K562 (cell line): ENCODE results near the gene SLC34A3. TPM values are rescaled to one million over a fixed set of nuclear protein-coding genes. Genes with fewer than 3 reads are reported as not detected.

ENCODE experiments used
- ATAC-seq: fragments of 200-7000 bp; cut with Tn5 transposase; 3 replicates; pipeline ENCODE4 v1.9.1; 2020; ENCODE audit warnings: moderate library complexity
- BruUV-seq: library from RNA; stranded (reverse); fragments of 400-500 nt; replicated peaks from 2 replicates; lab custom pipeline; 2021; lab: Mats Ljungman, UMichigan
- CTCF ChIA-PET: fragments of 300-600 bp; formaldehyde crosslinking; extraction: SDS; loops from one replicate; lab custom pipeline; 2021; ENCODE audit warnings: low intra/inter-chr PET ratio; lab: Yijun Ruan, JAX
- POLR2A ChIA-PET: fragments of 300-600, 350-650 bp; sonication (Branson Sonifier 250); formaldehyde crosslinking; extraction: SDS; loops from one replicate; lab custom pipeline; 2021; ENCODE audit warnings: antibody characterized with exemption, inconsistent platforms; lab: Yijun Ruan, JAX
- DNase-seq, 4 experiments: peaks; one replicate each; pipeline versions ENCODE4 v3.0.0 to v3.0.0-alpha.2; 2011 to 2018; ENCODE audit warnings: low spot score in 3 of 4, mixed read lengths in 3 of 4; ENCODE audit errors: extremely low read depth in 1 of 4
- FAIRE-seq: peaks from 2 replicates; lab custom pipeline; 2011; peaks lifted over from hg19 to GRCh38; lab: Jason Lieb, UNC
- H2AFZ ChIP-seq: 2 replicates; pipeline ENCODE4 v1.6.0; 2011; ENCODE audit warnings: low read depth, low read length, control low read depth, inconsistent platforms
- H3K27ac ChIP-seq: fragments of 200-600 bp; 3 replicates; pipeline ENCODE4 v1.8.0; 2011; ENCODE audit warnings: low read depth, mild to moderate bottlenecking, control low read depth, inconsistent platforms, low read length, moderate library complexity, mixed read lengths; ENCODE audit errors: extremely low read depth
- H3K27me3 ChIP-seq, 2 experiments: fragments of 300-600 bp in 1 of 2; 2 replicates in 1 of 2; 3 replicates in 1 of 2; pipeline versions ENCODE4 v1.6.0 to v1.8.0; 2011; ENCODE audit warnings: inconsistent platforms in 2 of 2, low read length in 2 of 2, mild to moderate bottlenecking in 1 of 2, mixed read lengths in 1 of 2, moderate library complexity in 1 of 2; ENCODE audit not compliant: control insufficient read depth in 2 of 2, insufficient read depth in 2 of 2
- H3K36me3 ChIP-seq: fragments of 300-600 bp; 3 replicates; pipeline ENCODE4 v1.8.0; 2011; ENCODE audit warnings: mild to moderate bottlenecking, low read length, inconsistent platforms; ENCODE audit not compliant: control insufficient read depth, insufficient read depth
- H3K4me1 ChIP-seq, 2 experiments: fragments of 200-600 bp in 1 of 2; replicated peaks in 1 of 2; 2 replicates in 1 of 2; 3 replicates in 1 of 2; pipeline versions ENCODE4 v1.5.1 to v1.8.0; 2011; ENCODE audit warnings: inconsistent platforms in 2 of 2, low read length in 2 of 2, mild to moderate bottlenecking in 1 of 2, mixed read lengths in 1 of 2, moderate library complexity in 1 of 2; ENCODE audit not compliant: control insufficient read depth in 2 of 2, insufficient read depth in 2 of 2
- H3K4me2 ChIP-seq: 2 replicates; pipeline ENCODE4 v1.6.1; 2011; ENCODE audit warnings: low read length, control low read depth, inconsistent platforms, mixed read lengths; ENCODE audit not compliant: insufficient read depth
- H3K4me3 ChIP-seq: fragments of 200-600 bp; sonication (generic), shearing (Covaris generic); 2 replicates; pipeline ENCODE4 v1.5.1; 2016; ENCODE audit warnings: control low read depth, inconsistent platforms
- H3K79me2 ChIP-seq: fragments of 200-600 bp; 3 replicates; pipeline ENCODE4 v1.8.0; 2011; ENCODE audit warnings: low read length, inconsistent platforms; ENCODE audit not compliant: control insufficient read depth, insufficient read depth
- H3K9ac ChIP-seq, 2 experiments: 2 replicates each; pipeline versions ENCODE4 v1.6.0 to v1.6.1; 2011; ENCODE audit warnings: low read depth in 2 of 2, low read length in 2 of 2, control low read depth in 1 of 2, inconsistent platforms in 1 of 2, mild to moderate bottlenecking in 1 of 2, mixed read lengths in 1 of 2; ENCODE audit not compliant: insufficient read depth in 1 of 2
- H3K9me1 ChIP-seq: one replicate; pipeline ENCODE4 v1.6.0; 2011; ENCODE audit warnings: inconsistent platforms, mild to moderate bottlenecking, low read length, moderate library complexity; ENCODE audit not compliant: control insufficient read depth, insufficient read depth
- H3K9me3 ChIP-seq: replicated peaks from 2 replicates; pipeline ENCODE4 v1.5.1; 2011; ENCODE audit warnings: low read depth, low read length, inconsistent platforms; ENCODE audit not compliant: control insufficient read depth, insufficient read depth
- H4K20me1 ChIP-seq: replicated peaks from 2 replicates; pipeline ENCODE4 v1.6.1; 2011; ENCODE audit warnings: low read length, inconsistent platforms, mixed read lengths; ENCODE audit not compliant: control insufficient read depth, insufficient read depth
- CC2D1A ChIP-seq: fragments of 450-650 bp; IDR thresholded peaks from 2 replicates; pipeline ENCODE4 v1.6.1; 2017; ENCODE audit warnings: mild to moderate bottlenecking
- CREB5 ChIP-seq: fragments of 250-450 bp; sonication (Bioruptor Pico); IDR thresholded peaks from 2 replicates; pipeline ENCODE4 v1.5.0; 2020; ENCODE audit warnings: mild to moderate bottlenecking
- FOXK1 ChIP-seq: sonication (generic); formaldehyde crosslinking; IDR thresholded peaks from 2 replicates; pipeline ENCODE4 v1.8.0; 2022; ENCODE audit warnings: missing genetic modification reagents, mild to moderate bottlenecking, borderline replicate concordance
- FOXO4 ChIP-seq: fragments of 450-650 bp; formaldehyde crosslinking; IDR thresholded peaks from 2 replicates; pipeline ENCODE4 v1.4.0; 2020; ENCODE audit warnings: mild to moderate bottlenecking, moderate library complexity
- MAFF ChIP-seq: IDR thresholded peaks from 2 replicates; pipeline ENCODE4 v1.6.1; 2012; ENCODE audit warnings: low read length, improper control_type of control experiment
- NFE2 ChIP-seq: IDR thresholded peaks from 2 replicates; pipeline ENCODE4 v1.6.1; 2014; ENCODE audit warnings: antibody characterized with exemption, low read depth
- NFXL1 ChIP-seq: fragments of 450-650 bp; formaldehyde crosslinking; IDR thresholded peaks from 2 replicates; pipeline ENCODE4 v1.4.0; 2021; ENCODE audit warnings: mild to moderate bottlenecking
- PHB2 ChIP-seq: fragments of 450-650 bp; IDR thresholded peaks from 2 replicates; pipeline ENCODE4 v1.6.1; 2017; ENCODE audit warnings: low read depth
- PHF21A ChIP-seq: fragments of 450-650 bp; IDR thresholded peaks from 2 replicates; pipeline ENCODE4 v1.6.1; 2017; ENCODE audit warnings: low read depth, borderline replicate concordance
- POLR2G ChIP-seq: fragments of 200-400 bp; formaldehyde crosslinking; IDR thresholded peaks from 2 replicates; pipeline ENCODE4 v1.6.1; 2017; ENCODE audit warnings: low read depth, mild to moderate bottlenecking, antibody characterized with exemption, low read length, moderate library complexity
- RBBP5 ChIP-seq: fragments of 200-600 bp; sonication (generic); IDR thresholded peaks from 2 replicates; pipeline ENCODE4 v1.6.1; 2012; ENCODE audit warnings: borderline replicate concordance, mild to moderate bottlenecking, low read length, control low read depth, inconsistent platforms; ENCODE audit not compliant: insufficient read depth, poor library complexity, severe bottlenecking
- RFX1 ChIP-seq: fragments of 450-650 bp; IDR thresholded peaks from 2 replicates; pipeline ENCODE4 v1.6.1; 2016; ENCODE audit warnings: mild to moderate bottlenecking, moderate library complexity
- SREBF2 ChIP-seq: sonication (generic); formaldehyde crosslinking; IDR thresholded peaks from 2 replicates; pipeline ENCODE4 v1.4.0; 2020; ENCODE audit warnings: mild to moderate bottlenecking, missing genetic modification reagents
- THRAP3 ChIP-seq: fragments of 450-650 bp; IDR thresholded peaks from 2 replicates; pipeline ENCODE4 v1.6.1; 2016; ENCODE audit warnings: mild to moderate bottlenecking, inconsistent platforms, borderline replicate concordance
- ZBTB2 ChIP-seq: fragments of 450-650 bp; IDR thresholded peaks from 2 replicates; pipeline ENCODE4 v1.6.1; 2016; ENCODE audit warnings: antibody characterized with exemption
- ZNF121 ChIP-seq: sonication (generic); formaldehyde crosslinking; conservative IDR thresholded peaks from 2 replicates; pipeline ENCODE4 v1.8.0; 2022; ENCODE audit warnings: missing genetic modification reagents
- ZNF280A ChIP-seq: fragments of 450-650 bp; IDR thresholded peaks from 2 replicates; pipeline ENCODE4 v1.6.1; 2018; ENCODE audit warnings: mild to moderate bottlenecking, low read depth; ENCODE audit not compliant: partially characterized antibody
- ZNF707 ChIP-seq: fragments of 250-450 bp; sonication (Bioruptor Pico); conservative IDR thresholded peaks from 2 replicates; pipeline ENCODE4 v1.8.0; 2022; ENCODE audit warnings: inconsistent platforms, mild to moderate bottlenecking, moderate library complexity
- WGBS: fragments of 100-300 bp; shearing (Covaris generic); methylation state at CpG from one replicate; pipeline ENCODE4 v1.1.6; 2016; ENCODE audit warnings: low coverage, mixed read lengths; ENCODE audit not compliant: insufficient coverage; ENCODE audit errors: missing lambda C conversion rate; 5-methylcytosine and 5-hydroxymethylcytosine counted together
- in situ Hi-C: fragments of 300-500 bp; cut with MboI; formaldehyde crosslinking; loops from 4 replicates; pipeline ENCODE4 v1.15.0; 2018; ENCODE audit warnings: inconsistent platforms, mixed read lengths
- intact Hi-C: fragments of 100-400 bp; cut with micrococcal nuclease; formaldehyde crosslinking; loops from 2 replicates; pipeline ENCODE4 v1.14.2; 2022
- polyA plus RNA-seq, 8 experiments: library from polyadenylated mRNA; depleted of rRNA in 4 of 8; stranded (reverse) in 5 of 8; unstranded in 3 of 8; fragments of >200 nt; fragmentation: Nextera tagmentation in 2 of 8; fragmentation: Illumina TruSeq in 1 of 8; extraction: Ambion mirVana in 2 of 8; extraction: Trizol in 1 of 8; gene quantifications; 2 replicates each; pipeline versions ENCODE4 v1.2.1 to v1.2.3, GENCODE V29; 2011 to 2014; ENCODE audit warnings: inconsistent platforms in 1 of 8, missing spikeins in 1 of 8
- total RNA-seq, 7 experiments: library from RNA; depleted of rRNA in 6 of 7; stranded (reverse); fragments of >200 nt in 6 of 7; fragmentation: Illumina TruSeq in 2 of 7; extraction: Trizol in 2 of 7; gene quantifications; 2 replicates each; pipeline versions ENCODE4 v1.2.1 to v1.2.3, GENCODE V29; 2011 to 2021; ENCODE audit warnings: low replicate concordance in 1 of 7

SLC34A3 gene
- total and polyA plus RNA-seq, 9 of the 15 experiments (the other 6 are each of a cell fraction or from before 2014, with no cell fraction given): not detected

- intact Hi-C loops: no loop called here
- ATAC-seq (peak; percentile 21), FAIRE-seq (no peak), DNase-seq (no peak)
- WGBS: 83% methylated on average over 13 of the region's 13 CpGs
- Histone ChIP-seq H3K27ac (no peak overlapping the region), H2AFZ (no peak overlapping the region), H3K4me1 (peaks cover 5 to 55% of the 10 kb centered on the region in 2 experiments; a peak in 4 of 5 replicates), H3K79me2 (peaks cover 8% of the 10 kb centered on the region), H3K4me2 (no peak overlapping the region), H3K9ac (no peak overlapping the region; a peak in 1 of 4 replicates), H3K9me1 (no peaks in the 10 kb centered on the region), H3K27me3 (no peaks in the 10 kb centered on the region), H3K36me3 (peaks cover 58% of the 10 kb centered on the region; the same call in 2 of the 3 replicates), H4K20me1 (peaks cover 3% of the 10 kb centered on the region; the same call in 1 of the 2 replicates), H3K4me3 (no peak overlapping the region), H3K9me3 (no peaks in the 10 kb centered on the region)
- CTCF ChIA-PET: no interaction called here
- BruUV-seq: no TSS peak
- POLR2A ChIA-PET: interaction anchor here (0.6 to 1.7 kb wide), 3 partner anchors 9 to 156 kb away, joined by 3 to 5 read pairs (median 4); no protein-coding TSS in a partner anchor
- in situ Hi-C loops: no loop called here
- no peak for TF ChIP-seq ZBTB2
- TF ChIP-seq ZNF280A: no peak
- peak; percentile 66; the same call in 1 of the 2 replicates for TF ChIP-seq POLR2G
- no peak for TF ChIP-seq RFX1
- TF ChIP-seq ZNF707 (CRISPR knock-in tag): no peak
- no peak for TF ChIP-seq THRAP3
- no peak for TF ChIP-seq SREBF2 (CRISPR knock-in tag)
- no peak for TF ChIP-seq NFXL1
- no peak for TF ChIP-seq MAFF
- TF ChIP-seq PHB2: no peak
- TF ChIP-seq CREB5: no peak
- TF ChIP-seq PHF21A: no peak
- TF ChIP-seq FOXO4 (CRISPR knock-in tag): no peak
- no peak for TF ChIP-seq NFE2
- no peak for TF ChIP-seq CC2D1A
- no peak for TF ChIP-seq RBBP5
- no peak for TF ChIP-seq FOXK1 (CRISPR knock-in tag)
- no peak for TF ChIP-seq ZNF121
Observed at GRCh38 chr9:137211532-137211931, 19.2 kb upstream of the SLC34A3 start.
